ENCODE measurements around the gene IQSEC3.

IQSEC3 gene

GRCh38 chr12:197347-197746 is 130.8 kb downstream of the IQSEC3 start:
- DNase-seq (ENCODE audit: low read depth in 2 of 2) = no peak

GRCh38 chr12:197911-198695 is 131.5 kb downstream of the IQSEC3 start:
- DNase-seq (ENCODE audit: low read depth in 2 of 2) = no peak

DNA sequence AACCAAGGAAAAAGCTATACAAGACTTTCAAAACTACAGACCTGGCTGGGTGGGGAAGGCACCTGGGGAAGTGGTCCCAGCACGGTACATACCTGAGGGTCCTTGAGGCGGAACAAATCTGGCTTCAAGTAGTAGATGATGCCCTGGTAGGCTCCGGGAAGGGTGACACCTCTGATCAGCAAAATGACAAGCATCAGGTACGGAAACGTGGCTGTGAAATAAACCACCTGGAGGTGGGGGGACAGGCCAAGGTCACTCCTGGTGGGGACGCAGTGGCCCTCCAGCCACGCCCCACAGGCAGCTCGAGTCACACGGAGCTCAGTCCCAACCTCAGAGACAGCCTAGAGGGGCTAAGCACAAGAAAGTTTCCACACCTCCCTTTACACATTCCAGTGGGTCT is 132.1 kb downstream of the IQSEC3 start:
- no peak for DNase-seq (ENCODE audit: low read depth in 2 of 2)

- no peak for DNase-seq (ENCODE audit: low read depth in 2 of 2)
Measured at GRCh38 chr12:201361-201760, 134.8 kb downstream of the IQSEC3 start.

- no peak for DNase-seq (ENCODE audit: low read depth in 2 of 2)
Measured at GRCh38 chr12:202081-202731, 135.6 kb downstream of the IQSEC3 start.

GRCh38 chr12:203074-203461 is 136.5 kb downstream of the IQSEC3 start:
- no peak for DNase-seq (ENCODE audit: low read depth in 2 of 2)

DNA sequence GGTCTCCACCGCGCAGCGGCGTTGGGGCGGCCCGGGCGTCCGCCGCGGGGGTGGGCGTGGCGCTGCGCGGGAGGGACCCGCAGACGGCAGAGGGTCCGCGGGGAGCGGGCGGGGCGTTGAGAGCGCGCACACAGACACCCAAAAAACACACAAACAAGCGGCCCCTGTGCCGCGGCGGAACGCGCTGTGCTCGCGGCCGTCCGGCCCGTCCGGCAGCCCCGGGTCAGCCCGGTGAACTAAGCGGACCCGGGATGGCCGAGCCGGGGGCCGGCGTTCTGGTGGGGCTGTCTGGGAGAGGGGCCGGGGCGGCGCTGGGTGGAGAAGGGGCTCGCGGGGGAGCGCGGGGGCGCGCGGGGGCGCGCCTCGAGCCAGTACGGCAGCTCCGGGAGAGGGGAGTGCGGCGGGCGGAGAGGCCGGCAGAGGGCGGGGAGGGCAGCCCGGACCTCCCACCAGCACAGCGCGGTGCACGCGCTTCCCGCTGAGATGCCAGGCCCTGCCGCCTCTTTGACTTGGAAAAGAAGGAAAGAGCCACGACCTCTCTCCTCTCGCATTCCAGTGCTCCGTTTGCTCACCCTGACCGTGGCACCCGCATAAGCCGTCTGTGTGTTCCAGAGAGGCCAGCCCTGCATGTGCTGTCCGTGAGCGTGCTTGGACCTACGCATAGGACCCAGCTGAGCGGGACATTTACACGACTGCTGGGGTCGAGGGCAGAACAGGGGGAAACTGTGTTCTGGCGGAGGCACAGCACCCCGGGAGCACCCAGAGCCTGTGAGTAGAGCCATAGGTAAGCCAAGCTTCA is 137.1 kb downstream of the IQSEC3 start:
- no peak for DNase-seq (ENCODE audit: low read depth in 2 of 2)

- no peak for DNase-seq (ENCODE audit: low read depth in 2 of 2)
Measured at GRCh38 chr12:204261-204678, 137.7 kb downstream of the IQSEC3 start.

DNA sequence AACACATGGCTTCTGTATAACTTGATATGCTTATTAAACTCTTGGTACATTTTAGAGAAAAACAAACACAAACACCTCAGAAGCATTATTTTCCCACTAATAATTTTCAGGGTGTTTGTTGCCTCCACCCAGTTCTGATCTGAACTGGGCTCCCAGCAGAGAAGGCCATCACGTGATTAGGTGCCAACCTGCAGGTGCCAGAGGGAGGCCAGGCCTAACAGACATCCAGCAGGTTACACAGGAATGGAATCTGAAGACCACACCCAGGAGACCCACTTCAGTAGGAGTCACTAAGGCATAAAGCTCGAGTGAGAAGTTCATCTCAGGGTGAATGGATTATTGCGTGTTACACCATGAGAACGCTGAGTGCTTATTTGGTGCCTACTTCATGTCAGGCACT is 138.5 kb downstream of the IQSEC3 start:
- DNase-seq (ENCODE audit: low read depth in 2 of 2) = no peak

DNA sequence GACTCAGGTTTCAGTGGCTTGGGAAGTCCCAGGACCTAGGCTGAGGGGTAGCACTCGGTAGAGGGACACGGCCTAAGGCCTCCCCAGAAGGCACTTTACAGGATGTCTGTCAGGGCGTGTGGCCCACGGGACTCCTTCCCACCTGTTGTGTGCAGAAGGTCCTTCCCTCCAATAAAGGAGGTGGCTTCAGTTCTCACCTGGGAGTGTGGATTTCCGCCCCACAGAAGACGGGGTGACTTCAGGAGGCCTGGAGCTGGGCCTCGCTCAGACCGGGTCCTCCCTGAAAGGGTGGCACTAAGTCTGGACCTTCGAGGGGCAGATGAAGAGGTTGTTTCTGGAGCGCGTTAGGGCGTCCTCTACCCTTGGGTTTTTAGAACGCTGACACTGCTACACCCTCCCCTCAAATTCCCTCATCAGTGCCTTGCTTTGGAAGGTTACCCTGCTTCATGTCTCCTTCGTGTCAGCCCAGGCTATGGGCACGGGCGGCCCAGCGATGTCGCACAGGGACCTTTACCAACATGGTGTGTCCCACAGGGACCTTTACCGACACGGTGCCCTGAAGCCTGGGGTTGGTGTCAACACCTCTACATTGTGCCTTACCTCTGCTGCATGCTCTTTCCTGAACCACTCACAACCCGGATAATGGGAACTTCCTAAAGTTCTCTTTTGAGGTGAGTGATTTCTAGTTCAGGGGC is 140.3 kb downstream of the IQSEC3 start:
- no peak for DNase-seq (ENCODE audit: low read depth in 2 of 2)

GRCh38 chr12:207804-208203 is 141.2 kb downstream of the IQSEC3 start:
- DNase-seq (ENCODE audit: low read depth in 2 of 2) = no peak

GRCh38 chr12:208813-209212 is 142.2 kb downstream of the IQSEC3 start:
- no peak for DNase-seq (ENCODE audit: low read depth in 2 of 2)

DNA sequence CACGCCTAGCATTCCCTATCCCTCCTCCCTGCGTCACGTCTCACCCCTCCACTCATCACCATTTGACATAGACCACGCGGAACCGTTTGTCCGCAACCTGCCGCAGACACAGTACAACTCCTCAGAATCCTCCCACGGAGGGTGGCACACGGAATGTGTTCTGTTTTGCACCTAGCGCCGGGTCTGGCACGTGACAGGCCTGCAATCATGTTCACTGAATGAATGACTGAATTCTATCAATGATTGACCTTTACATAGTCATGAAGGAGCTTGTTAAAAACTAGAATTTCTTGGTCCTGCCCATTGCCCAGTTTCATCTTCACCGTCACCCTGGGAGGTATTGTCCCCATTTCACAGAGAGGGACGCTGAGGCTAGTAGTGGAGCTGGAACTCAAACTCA is 142.7 kb downstream of the IQSEC3 start:
- no peak for DNase-seq (ENCODE audit: low read depth in 2 of 2)

GRCh38 chr12:209851-210250 is 143.3 kb downstream of the IQSEC3 start:
- DNase-seq (ENCODE audit: low read depth in 2 of 2) = no peak

DNA sequence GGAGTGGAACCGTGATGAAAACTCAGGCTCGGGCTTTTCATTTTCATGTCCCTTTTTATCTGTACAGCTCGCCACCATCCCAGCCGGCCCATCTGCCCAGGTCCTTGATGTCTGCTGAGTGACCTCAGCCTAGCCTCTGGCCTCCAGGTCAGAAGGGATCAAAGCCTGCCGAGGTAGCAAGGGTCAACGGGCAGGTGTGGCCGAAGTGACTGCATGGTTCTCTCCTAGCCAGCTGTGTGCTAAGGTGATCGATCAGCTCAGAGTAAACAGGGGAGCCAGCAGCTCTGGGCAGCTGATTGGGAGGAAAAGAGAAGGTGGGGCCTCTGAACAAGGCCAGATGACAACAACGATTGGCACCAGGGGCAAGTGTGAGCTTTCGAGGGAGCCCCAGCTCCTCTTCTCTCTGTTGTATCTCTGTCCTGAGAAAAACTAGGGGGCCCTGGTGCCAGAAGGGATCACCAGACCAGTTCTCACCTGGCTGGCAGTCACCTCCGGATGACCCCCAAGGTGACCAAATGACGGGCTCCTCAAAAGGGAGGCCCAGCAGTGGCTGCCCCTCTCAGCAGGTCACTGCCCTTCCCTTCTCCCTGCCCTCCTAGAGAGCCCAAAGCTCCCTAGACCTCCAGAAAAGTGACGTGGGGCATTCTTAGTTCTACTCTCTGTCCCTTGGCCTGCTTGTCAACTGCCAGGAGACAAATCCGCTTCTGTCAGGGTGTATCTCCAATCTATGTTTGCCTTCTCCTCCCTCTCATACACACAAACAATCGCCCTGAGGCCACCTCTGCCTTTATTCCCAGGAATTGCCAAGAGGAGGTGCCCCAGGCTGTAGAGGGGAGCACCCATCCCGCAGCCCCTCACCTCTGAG is 143.9 kb downstream of the IQSEC3 start:
- no peak for DNase-seq (ENCODE audit: low read depth in 2 of 2)

DNA sequence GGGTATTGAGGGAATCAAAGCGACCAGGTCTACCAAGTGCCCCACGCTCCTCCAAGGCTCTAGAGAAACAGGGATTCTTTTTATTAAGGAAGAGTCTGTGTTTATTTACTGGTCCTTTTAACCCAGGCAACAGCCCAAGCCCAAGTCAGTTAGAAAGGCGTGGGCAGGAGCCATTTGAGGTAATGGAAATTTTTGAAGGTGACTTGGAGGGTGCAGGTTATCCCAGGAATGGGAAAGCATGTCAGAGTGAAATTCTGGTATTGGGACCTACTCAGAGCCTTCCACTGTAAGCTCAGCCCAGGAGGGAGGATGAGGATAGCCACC is 144.5 kb downstream of the IQSEC3 start:
- DNase-seq (ENCODE audit: low read depth in 2 of 2) = no peak

GRCh38 chr12:211639-212414 is 145.3 kb downstream of the IQSEC3 start:
- no peak for DNase-seq (ENCODE audit: low read depth in 2 of 2)

DNA sequence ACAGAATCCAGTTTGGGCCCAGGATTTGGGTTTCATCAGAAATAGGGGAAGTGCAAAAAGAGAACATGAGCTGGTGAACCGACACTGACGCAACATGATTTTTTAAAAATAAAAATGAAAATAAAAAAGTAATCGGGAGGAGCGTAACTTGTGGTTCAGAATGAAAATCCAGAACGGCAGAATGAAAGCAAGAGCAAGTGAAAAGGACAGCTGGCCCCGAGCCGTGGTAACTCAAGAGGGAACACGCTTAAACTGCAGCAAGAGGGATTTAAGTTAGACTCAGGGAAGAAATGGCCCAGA is 145.8 kb downstream of the IQSEC3 start:
- no peak for DNase-seq (ENCODE audit: low read depth in 2 of 2)

- no peak for DNase-seq (ENCODE audit: low read depth in 2 of 2)
Measured at GRCh38 chr12:212715-213526, 146.4 kb downstream of the IQSEC3 start.

GRCh38 chr12:213527-213932 is 147.0 kb downstream of the IQSEC3 start:
- no peak for DNase-seq (ENCODE audit: low read depth in 2 of 2)
